HS-27A (cell line): Measurements from ENCODE around the gene C5orf46.

Experiments
- DNase-seq: peaks from one replicate; pipeline ENCODE4 v3.0.0-alpha.2; 2012; ENCODE audit warnings: low read depth, missing footprints

The C5orf46 gene

DNA sequence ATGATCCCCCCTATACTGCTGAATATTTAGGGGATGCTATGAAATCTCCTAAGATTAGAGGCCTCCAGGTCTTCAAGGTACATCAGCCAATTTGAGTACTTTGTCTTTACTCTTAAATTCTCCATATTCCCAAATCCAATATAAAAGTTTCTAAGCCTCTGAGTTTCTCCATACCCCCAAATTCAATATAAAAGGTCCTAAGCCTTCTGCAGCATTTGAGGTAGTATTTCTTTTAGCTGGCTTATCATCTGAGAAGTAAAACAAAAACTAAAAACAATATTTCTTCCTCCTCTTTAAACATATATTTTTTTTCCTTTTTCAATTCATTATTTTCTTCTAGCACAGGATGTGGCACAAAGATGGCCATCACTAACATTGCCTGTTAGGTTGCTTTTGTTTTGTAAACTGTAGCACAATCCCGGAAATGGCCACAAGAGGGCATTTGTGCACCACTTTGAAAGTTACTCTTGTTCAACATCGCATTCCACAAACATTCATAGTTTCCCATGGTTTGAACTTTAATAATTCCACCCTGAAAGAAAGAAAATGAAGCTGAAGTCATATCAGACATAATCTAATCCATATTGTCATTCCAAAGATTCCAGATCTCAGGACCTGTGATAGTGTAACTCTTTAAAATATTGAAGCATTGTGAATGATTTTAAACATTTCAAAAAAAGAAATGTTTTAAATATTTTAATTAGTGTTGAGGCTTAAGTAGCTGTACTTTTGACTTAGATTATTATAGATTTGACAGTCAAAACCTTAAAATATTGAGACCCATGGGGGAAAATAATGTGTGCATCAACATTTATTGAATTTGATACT lies 48.8 kb downstream of the C5orf46 start:
- peak; percentile 29 for DNase-seq

DNA sequence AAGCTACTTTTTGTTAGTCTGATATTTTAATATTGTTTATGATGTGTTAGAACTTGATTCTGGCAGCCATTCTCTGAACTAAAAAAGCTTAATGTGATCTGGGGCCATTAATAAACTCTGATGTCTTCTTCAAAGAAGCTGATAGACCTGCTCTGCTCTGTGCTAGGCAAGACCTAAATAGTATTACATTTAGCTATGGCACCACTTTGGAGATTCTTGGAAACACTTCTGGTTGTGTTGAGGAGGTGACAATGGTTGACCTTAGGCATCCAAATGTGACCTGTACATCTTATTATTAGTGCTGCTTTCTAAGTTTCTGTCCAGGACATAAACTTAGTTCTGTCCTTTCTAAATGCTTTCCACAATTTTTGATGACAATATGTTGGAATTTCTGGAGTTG lies 49.5 kb downstream of the C5orf46 start:
- no peak for DNase-seq

DNA sequence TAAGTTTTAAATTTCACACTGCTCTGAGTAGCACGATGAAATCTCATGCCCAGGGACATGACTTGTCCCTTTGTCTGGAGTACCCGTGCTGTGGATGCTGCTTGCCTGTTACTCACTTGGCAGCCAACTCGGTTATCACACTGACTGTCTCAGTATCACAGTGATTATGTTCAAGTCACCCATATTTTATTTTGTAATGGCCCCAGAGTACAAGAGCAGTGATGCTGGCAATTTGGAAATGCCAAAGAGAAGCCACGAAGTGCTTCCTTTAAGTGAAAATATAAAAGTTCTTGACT lies 50.6 kb downstream of the C5orf46 start:
- no peak for DNase-seq

DNA sequence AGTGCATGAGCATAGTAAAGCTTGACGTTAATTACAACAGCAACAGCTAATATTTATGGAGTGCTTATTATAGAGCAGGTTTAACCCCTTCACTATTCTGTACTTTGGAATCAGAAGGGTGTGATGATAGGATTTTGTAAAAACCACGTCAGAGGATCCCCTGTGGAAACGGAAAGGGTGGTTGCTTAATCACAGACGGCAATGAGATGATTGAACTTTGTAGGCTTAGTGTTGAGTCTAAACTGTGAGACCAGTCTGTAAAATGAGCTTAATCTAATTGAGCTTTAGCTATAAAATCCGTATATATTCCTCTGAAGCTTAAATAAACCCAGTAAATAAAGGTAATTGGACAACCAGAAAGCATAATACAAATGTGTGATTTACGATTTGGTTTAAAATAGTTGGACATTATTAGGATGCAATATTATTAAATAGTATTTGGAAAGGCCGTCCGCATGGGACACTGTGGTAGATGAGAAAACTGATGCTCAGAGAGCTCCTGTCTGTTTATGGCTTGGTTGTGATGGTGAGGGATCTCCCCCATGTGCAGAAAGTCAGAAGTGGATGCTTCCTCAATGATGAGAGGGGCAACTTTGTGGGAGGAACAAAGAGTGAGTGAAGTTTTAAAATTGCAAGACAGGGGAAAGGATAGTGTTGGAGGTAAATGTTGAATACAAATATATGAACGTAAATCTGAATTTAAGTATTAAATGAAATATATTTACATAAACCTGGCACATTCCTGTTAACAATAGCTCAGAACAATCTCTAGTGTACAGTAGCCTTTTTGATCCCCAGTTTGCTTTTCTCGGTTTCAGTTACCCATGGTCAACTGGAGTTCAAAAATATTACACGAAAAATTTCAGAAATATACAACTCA lies 51.2 kb downstream of the C5orf46 start:
- no peak for DNase-seq

DNA sequence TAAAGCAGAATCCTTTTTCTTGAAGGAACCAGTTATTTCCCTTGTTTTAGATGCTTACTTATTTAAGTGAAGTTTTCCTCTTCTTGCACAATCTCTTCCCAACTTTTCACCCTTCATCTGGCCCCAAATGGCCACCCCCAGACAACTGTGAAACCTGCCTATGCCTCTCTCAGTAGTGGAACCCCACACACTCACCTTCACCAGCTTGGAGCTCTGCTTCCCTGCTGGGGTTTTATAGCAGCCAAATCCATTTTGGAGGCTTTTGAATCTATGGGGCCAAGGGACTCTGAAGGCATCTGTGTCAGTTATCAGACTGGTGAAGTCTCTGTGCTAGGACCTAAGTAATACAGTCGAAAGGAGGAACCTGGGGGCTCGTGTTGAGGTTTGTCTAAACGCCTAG lies 52.0 kb downstream of the C5orf46 start:
- no peak for DNase-seq

DNA sequence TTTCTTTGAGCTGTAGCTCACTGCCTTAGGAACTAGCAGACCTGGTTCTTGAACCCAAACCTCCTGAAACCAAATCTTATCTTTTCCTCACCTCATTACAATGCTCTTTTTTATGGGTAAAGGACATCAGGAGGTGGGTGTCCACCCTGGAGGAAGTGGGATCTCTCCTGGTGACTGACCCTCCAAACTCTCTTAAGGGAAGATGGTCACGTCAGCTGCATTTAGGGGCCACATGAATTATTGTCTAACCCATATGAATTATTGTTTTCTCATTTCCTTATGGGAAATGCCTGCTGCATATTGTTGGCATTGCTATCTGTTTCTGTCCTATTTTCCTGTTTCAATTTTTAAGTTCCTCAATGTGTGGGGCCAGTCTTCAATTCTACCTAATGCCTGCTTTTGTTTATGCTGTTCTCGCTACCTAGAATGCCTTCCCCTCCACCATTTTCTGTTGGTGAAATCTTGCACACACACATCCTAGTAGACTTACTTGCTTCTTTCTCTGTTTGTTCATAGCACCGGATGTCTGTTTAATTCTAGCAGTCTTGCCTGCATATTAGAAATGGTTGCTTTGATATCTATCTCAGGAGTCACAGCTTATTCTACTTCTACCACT lies 52.9 kb downstream of the C5orf46 start:
- no peak for DNase-seq

DNA sequence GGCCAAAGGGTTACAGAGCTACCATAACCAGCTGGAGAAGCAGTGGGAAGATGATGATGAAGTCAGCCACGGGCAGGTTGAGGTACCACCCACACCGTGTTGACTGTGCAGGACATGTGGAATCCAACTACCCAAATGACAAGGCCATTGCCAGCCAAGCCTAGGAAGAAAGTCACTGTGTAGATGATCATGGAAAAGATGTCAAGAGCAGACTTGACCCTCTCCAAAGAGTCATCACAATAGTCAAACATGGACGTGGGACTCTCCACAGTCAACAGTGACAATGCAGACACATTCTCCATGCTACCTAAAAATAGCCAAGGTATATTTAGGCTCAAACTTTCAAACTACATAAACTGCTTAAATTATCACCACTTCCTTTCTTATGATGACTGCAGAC lies 54.0 kb downstream of the C5orf46 start:
- DNase-seq = no peak

DNA sequence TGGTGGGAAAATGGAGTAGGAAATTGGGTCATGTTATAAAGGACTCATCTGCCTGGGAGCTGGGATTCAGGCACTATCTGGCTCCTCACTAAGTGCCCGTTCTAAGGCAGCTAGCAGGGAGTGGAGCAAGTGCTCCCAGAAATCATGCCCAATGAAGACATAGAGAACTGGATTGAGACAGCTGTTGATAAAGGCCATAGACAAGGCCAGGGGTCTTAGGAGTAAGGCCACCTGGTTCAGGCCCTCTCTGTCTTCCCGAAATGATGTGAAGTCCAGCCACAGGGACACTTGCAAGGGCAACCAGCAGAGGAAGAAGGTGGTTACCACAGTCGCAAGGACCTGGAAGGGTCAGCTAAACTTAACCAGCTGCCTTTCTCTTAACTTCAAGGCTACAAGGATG lies 54.8 kb downstream of the C5orf46 start:
- no peak for DNase-seq

DNA sequence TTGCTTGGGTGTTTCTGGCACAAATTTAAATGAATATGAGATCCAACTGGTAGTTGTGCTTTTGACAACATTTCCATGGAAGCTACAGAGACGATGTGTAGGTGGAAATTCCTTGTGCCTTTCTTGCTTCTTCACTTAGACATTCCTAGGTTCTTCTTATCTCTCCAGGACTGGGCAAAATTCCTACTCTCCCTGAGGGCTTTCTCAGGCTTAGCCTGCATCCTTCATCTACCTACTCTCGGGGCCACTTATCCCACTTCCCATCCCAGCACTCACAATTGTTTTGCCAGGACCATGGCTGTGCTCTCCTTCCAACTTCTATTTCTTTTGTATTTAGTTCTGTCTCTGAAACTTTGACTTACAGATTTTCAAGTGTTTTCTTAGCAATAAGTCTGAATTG lies 57.1 kb downstream of the C5orf46 start:
- DNase-seq = no peak

DNA sequence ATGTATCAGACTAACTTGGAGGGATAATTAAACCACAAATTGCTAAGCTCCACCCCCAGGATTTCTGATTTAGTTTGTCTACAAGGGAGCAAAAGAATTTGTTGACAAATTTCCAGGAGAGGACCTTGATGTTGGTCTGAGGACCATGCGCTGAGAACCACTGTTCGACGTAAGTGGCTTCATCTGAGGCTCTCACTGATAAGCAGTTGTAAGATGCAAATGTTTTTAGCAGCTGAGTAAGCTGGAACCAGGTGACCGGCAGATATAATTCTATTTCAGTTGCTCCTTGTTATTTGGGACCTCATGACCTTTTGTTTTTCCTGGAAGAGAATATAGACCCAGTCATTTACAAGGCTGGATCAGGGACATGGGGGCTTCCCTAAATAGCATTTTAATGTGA lies 60.7 kb downstream of the C5orf46 start:
- no peak for DNase-seq

DNA sequence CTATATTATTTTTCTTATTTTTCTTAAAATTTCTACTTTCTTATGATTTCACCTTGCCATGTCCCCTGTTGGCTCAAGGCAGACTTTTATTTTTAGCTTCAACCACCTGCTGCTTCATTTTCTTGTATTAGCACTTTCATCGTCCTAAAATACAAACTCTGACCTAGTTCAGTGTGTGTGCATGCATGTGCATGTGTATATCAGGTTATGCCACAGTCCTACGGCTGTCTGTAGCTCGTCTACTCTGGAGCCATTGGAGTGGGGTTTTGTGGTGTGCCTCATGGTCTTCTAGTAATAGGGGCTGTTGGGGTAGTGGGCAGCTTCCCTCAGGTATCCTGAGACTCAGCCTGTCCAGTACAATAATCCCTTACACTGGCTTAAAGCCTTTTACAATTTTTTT lies 61.5 kb downstream of the C5orf46 start:
- no peak for DNase-seq

DNA sequence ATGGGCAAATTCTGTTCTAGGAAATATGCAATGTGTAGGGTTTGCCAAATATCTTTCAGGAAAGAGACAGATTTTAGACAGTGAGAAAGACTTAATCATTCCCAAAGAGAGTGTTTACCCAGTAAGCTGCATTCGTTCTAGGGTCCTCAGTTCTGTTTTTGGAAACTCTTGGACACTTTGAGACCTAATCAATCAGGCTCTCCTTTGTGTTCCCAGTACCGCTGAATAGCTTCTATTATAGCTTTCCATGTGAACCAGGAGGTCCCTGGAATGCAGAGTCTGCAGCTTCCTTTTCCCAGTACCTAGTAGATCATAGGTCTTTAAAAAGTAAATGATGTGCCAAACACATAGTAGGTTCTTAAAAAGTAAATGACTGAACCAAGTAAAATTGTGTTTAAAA lies 63.5 kb downstream of the C5orf46 start:
- DNase-seq = no peak
